ENCODE measurements around the gene DKC1.

DNA sequence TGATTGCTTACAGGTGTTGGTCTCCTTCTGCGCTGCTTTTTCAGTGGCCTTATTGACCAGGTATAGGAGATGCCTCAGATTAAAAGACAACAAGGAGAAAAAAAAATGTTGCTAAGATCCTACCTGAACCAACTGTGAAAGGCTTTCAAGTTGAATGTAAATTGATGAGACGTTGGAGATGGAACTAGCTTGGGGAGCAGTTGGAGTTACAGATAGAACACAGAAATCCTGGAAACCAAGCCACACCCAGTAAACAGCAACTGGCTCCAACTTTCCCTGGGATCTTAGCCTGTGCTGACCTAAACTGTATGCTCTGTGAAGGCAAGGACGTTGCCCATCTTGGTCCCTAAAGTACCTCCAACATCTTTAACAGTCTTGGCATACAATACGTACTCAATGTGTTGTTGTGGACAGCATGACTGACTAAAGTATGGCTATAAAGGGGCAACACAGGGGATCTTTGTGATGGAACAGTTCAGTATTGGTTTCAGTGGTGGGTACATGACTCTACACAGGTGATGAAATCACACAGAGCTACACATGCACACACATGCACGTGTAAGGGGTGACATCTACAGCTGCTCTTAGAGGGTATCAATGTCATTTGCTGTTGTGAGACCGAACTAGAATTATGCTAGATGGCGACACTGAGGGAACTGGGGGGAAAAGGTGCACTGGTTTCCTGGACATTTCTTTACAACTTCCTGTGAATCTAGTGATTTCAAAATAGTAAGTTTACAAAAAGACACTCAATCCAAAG lies 34.1 kb upstream of the DKC1 start:
- TF ChIP-seq POLR2A (IDR thresholded peaks at IDR 0.05): no peak
- TF ChIP-seq, protein P1, sequence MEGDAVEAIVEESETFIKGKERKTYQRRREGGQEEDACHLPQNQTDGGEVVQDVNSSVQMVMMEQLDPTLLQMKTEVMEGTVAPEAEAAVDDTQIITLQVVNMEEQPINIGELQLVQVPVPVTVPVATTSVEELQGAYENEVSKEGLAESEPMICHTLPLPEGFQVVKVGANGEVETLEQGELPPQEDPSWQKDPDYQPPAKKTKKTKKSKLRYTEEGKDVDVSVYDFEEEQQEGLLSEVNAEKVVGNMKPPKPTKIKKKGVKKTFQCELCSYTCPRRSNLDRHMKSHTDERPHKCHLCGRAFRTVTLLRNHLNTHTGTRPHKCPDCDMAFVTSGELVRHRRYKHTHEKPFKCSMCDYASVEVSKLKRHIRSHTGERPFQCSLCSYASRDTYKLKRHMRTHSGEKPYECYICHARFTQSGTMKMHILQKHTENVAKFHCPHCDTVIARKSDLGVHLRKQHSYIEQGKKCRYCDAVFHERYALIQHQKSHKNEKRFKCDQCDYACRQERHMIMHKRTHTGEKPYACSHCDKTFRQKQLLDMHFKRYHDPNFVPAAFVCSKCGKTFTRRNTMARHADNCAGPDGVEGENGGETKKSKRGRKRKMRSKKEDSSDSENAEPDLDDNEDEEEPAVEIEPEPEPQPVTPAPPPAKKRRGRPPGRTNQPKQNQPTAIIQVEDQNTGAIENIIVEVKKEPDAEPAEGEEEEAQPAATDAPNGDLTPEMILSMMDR (IDR thresholded peaks at IDR 0.05): no peak

Data from testis (tissue), 2 donors.